Left colon (tissue), 2 donors: ENCODE results near the gene GPX4. TPM values are rescaled to one million over a fixed set of nuclear protein-coding genes. Genes with fewer than 3 reads are reported as not detected.
A peak's percentile ranks its signal among the peaks of the same experiment; 100 is the strongest.

Source experiments
- ATAC-seq: fragments of 200-7000 bp; cut with Tn5 transposase; one replicate; pipeline ENCODE4 v1.9.1; 2020; ENCODE audit warnings: mild to moderate bottlenecking, moderate library complexity
- DNase-seq, 2 donors: peaks; one replicate each; pipeline ENCODE4 v3.0.0-alpha.2; 2020
- intact Hi-C, 2 donors: fragments of 100-400 bp; cut with DNase I in 1 of 2; cut with micrococcal nuclease in 1 of 2; formaldehyde crosslinking; loops; one replicate each; pipeline versions ENCODE4 v1.11.2 to v1.14.0; 2022; cut with DNase I, micrococcal nuclease
- total RNA-seq, 2 donors: library from RNA; stranded (reverse); fragmentation: NEBNext Ultra II Directional; extraction: Animal tissue kit (Norgen Biotek cat#: 25700); gene quantifications; one replicate each; pipeline ENCODE4 v1.2.1, GENCODE V29; 2021
- donor health status: DM: no; HTN: no; CAD: no.
- donor health status: DM: yes; HTN: yes; CAD: no.

GPX4 gene
- total RNA-seq, 2 donors from 2014 or later, result 162 to 176 TPM

GRCh38 chr19:1066748-1067340 is 37.0 kb upstream of the GPX4 start, which contains the start of gene ARHGAP45:
Gene ARHGAP45, plus strand, starts transcription at chr19:1067167. Its CDS starts 239 bp downstream, at chr19:1067406.
- intact Hi-C loops, result no loop called here

DNA sequence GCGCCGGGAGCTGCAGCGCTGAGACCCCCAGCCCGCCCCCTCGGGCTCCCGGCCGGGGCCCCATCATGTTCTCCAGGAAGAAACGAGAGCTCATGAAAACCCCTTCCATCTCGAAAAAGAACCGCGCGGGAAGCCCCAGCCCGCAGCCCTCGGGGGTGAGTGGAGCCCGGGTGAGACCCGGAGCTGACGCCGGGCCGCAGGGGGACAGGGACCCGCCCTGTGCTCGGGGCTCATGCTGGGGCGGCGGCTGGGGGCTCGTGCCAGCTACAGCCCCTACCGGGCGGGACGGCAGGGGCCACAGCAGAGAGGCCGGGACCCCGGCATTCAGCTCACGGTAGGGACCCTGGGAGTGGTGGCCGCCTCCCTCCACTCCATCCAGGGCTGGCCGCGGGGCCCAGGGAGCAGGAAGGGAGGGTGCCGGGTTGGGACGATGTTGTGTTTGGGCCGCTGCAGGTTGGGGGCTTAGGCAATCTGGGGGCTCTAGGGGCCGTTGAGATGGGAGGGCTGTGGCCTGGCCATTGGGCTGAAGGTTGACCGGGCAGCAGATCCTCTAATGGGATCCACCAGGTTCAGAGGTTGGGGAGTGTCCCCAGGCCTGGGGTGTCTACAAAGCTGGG is 36.3 kb upstream of the GPX4 start:
- intact Hi-C loops, result no loop called here
- DNase-seq (peak in 1 of 2 donors; percentile 33), ATAC-seq (no peak)

More at GRCh38 chr19:1066748-1067340, 37.0 kb upstream of the GPX4 start, which contains the start of gene ARHGAP45:
- ATAC-seq (peak; percentile 8), DNase-seq (peak; percentile 50 to 76)

- intact Hi-C loops, result no loop called here
- ATAC-seq, result no peak
Measured at GRCh38 chr19:1068009-1069001, 35.5 kb upstream of the GPX4 start.

GRCh38 chr19:1069009-1069779 is 34.6 kb upstream of the GPX4 start:
- DNase-seq (peak; percentile 77 to 81), ATAC-seq (peak; percentile 46)
- intact Hi-C loops, result no loop called here

More at GRCh38 chr19:1068009-1069001, 35.5 kb upstream of the GPX4 start:
- peak; percentile 59 to 70 for DNase-seq

- no peak for ATAC-seq
- no peak for DNase-seq
- intact Hi-C loops, result no loop called here
Measured at GRCh38 chr19:1070576-1070930, 33.2 kb upstream of the GPX4 start.

DNA sequence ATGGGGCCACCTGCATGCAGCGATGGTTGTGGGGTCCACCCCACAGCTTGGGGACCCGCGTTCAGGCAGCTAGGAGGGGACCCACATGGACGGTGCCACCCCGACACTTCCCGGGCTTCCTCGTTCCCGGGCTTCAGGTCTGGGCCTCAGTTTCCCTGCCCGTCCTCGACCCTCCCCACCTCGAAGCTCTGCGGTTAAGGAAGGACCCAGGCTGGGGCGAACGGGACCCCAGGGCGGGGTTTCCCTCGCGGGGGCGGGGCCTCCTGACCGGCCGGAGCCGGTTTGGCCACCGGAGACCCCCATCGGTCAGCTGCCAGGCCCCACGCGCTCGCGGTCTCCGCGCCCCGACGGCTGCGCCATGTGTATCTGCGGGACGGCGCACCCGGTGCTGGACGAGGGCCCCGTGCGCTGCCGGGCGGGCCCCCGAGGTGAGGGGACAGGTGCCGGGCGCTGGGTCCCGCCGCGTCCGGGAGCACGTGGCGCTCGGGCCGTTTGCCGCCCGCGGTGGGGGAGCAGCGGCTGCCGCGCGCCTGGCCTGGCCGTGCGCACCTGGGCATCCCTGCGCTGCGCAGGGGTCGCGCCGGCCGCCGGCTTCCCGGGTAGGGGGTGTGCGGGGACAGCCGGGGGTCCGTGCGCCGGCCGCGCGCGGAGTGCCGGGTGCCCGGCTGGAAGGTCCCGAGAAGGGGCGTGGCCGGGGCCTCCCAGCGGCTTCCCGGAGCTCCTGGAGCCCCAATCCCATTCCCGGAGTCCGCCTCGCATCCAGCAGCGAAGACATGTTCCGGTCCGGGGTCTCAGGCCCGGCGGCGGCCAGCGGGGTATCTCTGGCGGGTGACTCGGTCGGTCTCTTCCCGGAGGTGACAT is 32.6 kb upstream of the GPX4 start:
- no peak for ATAC-seq
- no peak for DNase-seq
- intact Hi-C loops, result no loop called here

DNA sequence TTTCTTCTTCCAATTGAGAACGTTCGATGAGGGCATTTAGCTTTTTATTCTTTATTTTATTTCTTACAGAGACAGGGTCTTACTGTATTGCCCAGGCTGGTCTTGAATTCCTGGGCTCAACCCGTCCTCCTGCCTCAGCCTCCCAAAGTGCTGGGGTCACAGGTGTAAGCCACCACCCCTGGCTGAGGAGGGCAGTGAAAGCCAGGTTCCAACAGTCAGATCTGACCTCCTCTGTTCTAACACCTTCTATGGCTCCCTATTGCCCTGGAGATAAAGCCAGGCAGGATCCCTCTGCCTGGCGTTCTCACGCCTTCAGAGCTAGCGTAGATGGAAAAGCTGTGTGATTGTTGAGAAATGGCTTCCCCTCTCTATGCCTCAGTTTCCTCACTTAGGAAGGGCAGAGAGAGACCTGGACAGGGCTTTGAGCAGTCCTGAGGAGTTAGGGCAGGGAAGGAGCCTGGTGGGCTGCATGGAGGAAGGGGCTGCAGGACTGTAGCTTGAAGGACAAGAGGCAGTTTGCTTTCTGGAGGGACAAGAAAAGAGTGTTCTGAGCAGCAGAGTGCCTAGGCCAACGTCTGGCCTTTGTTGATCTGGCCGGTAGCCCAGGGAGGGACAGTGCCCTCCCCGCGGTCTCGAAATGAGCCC is 31.3 kb upstream of the GPX4 start:
- ATAC-seq, result no peak
- intact Hi-C loops, result no loop called here
- DNase-seq, result no peak

DNA sequence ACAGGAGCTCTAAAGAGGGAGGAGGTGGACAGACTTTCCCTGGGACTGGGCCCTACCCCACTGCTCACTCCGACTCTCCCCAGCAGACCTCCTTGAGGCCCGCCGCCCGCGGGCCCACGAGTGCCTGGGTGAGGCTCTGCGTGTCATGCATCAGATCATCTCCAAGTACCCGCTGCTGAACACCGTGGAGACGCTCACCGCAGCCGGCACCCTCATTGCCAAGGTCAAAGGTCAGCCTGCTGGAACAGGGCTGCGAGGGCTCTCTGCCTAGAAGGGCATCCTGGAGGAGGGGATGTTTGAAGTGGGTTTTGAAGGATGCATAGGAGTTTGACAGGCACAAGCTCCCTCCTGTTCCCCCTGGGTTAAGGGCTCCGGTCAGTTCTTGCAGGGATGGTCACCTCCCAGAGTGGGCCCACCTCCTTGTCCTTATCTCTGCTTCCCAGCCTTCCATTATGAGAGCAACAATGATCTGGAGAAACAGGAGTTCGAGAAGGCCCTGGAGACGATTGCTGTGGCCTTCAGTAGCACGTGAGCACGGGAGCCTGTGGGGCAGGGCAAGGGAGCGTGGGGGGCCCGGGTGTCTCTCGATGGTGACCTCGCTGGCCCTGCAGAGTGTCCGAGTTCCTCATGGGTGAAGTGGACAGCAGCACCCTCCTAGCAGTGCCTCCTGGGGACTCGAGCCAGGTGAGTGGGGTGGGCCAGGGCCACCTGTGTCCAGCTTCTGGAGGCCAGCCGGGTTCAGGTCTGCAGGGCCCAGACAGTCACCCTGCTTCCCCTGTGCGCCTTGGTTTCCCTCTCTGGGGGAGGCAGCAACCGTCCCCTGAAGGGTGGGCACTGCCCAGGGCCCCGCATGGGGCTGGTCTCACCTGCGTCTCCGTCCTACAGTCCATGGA is 30.5 kb upstream of the GPX4 start:
- ATAC-seq (no peak), DNase-seq (no peak)
- intact Hi-C loops, result no loop called here

GRCh38 chr19:1073956-1074517 is 29.8 kb upstream of the GPX4 start:
- ATAC-seq (no peak), DNase-seq (peak; percentile 33 to 42)
- intact Hi-C loops, result no loop called here

DNA sequence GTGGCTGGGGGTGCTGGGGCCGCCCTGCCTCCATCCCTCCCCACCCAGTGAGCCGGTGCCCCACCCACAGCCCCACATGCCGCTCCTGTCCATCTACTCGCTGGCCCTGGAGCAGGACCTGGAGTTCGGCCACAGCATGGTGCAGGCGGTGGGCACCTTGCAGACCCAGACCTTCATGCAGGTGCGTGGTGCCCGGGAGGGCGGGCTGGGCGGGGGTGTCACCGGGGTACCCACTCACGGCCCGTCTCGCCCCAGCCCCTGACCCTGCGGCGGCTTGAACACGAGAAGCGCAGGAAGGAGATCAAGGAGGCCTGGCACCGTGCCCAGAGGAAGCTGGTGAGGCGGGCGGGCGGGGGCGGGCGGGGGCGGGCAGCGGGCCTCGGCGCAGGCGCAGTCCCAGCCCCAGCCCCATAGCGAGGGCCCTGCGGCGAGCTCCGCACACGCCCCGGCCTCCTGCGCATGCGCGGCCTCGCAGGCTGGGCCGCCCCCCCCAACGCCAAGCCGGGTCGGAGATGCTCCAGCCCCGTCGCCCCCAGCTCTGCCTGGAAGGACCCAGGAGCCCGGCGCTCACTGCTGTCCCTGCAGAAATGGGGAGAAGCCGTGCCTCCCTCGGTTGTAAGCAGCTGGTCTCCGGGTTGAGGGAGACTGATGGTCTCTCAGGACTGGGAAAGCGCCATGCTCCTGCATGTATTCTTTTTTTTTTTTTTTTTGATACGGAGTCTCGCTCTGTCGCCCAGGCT is 29.1 kb upstream of the GPX4 start:
- ATAC-seq (peak; percentile 65), DNase-seq (peak; percentile 90 to 98)
- intact Hi-C loops, result no loop called here

DNA sequence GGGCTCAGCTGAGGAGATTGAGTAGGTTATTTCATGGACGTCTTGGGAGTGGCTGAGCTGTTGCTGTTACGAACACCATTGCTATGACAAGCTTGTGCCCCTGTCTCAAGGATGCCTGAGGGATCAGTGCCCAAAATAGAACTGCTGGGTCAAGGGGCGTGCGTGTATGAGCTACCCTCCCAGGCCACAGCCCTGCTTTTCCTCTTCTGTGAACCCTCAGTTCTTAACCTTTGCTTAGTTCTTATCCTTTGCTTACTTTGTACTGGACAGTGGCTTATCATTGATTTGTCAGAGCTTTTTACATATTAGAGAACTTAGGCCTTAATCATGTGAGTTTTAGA is 27.8 kb upstream of the GPX4 start:
- intact Hi-C loops, result no loop called here
- DNase-seq (no peak), ATAC-seq (no peak)

DNA sequence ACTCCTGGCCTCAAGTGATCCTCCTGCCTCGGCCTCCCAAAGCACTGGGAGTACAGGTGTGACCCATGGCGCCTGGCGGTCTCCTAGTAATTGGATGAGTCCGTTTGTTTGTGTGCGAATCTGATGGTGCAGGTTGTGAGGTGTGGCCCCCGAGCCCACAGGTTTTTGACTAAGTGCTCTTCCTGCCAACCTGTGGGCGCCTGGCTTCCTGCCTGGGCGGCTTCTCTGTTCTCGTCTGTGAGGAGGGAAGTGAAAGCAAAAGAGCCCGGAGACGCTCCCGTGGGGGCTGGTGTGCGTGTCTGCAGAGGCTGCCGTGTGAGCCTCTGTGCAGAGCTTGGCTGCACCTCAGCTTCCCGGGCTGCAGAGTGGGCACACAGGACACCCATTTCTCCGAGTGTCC is 26.8 kb upstream of the GPX4 start:
- ATAC-seq, result peak; percentile 52
- intact Hi-C loops, result no loop called here

DNA sequence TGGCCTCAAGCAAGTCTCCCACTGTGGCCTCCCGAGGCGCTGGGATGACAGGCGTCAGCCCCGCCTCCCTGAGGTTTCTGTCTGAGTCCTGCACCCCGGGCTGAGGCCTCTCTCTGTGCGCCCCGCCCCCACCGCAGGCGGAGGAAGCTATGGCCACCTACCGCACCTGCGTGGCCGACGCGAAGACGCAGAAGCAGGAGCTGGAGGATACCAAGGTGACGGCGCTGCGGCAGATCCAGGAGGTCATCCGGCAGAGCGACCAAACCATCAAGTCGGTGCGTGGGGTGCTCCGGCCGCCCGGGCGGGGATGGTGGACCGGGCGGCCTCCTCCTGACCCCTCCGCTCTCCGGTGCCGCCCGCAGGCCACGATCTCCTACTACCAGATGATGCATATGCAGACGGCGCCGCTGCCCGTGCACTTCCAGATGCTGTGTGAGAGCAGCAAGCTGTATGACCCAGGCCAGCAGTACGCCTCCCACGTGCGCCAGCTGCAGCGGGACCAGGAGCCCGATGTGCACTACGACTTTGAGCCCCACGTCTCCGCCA is 24.2 kb upstream of the GPX4 start:
- DNase-seq (peak; percentile 44 to 52), ATAC-seq (no peak)
- intact Hi-C loops, result no loop called here

More for the DNA sequence above, 26.8 kb upstream of the GPX4 start:
- DNase-seq, result peak; percentile 85 to 87

- DNase-seq (peak in 1 of 2 donors; percentile 47), ATAC-seq (no peak)
- intact Hi-C loops, result no loop called here
Measured at GRCh38 chr19:1080360-1081161, 23.2 kb upstream of the GPX4 start.
